ENCODE data around the gene ACKR3. TPM values are rescaled to one million over a fixed set of nuclear protein-coding genes. Genes with fewer than 3 reads are reported as not detected.

Gene ACKR3
- total and polyA plus RNA-seq, 10 of the 15 experiments (the other 5 are each of a cell fraction or from before 2014, with no cell fraction given): 3.0 to 154 (median 6.4) TPM

DNA sequence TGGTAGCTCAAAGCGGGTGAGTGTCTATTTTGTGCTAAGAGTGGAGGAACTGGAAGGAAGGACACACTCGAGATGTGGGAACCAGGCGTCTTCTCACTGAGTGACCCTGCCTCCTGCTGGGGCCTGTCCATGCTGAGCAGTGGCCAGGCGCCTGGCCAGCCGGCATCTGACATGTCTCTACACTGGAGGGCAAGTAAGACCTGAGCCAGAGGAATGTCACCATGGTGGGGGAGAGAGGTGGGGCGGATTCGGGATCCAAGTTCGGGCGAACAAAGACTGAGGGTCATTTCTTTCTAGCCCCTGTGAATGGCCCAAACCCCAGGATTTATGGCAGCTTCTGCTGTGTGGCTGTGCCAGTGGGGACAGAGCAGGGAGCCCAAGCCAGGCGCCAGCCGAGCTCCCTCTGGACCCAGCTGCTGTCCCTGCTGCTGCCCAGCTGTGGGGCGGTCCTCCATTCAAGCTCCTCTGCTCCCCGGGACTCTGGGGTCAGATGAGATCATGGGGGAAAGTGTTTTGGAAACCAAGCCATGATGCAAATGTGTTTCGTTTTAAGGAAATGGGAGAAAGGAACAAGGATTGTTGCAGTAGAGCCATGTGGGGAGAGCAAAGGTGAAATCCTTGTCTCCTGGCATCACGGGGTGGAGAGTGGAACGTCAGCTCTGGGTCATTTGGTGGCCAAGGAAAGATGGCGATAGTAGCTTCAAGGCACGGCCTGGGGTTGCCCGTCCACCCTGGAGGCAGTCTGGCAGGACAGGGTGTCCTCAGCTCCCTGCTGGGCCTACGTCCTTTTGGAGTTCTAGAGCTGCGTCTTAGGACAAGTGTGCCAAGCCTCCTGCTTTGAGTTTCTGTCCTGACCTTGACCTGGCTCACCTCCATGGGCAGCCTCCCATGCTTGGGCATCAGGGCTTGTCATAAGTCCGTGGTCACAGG is 8.1 kb downstream of the ACKR3 start:
- Histone ChIP-seq H3K9me3 (replicated peaks; ENCODE audit: control insufficient read depth, insufficient read depth, low read length) (no peaks in the 10 kb centered on the region; the same call in 2 of the 3 replicates), H3K4me1 (ENCODE audit: control insufficient read depth, insufficient read depth, low read length) (no peaks in the 10 kb centered on the region; the same call in 1 of the 2 replicates), H3K4me3 (no peak overlapping the region), H3K79me2 (ENCODE audit: control insufficient read depth, insufficient read depth, low read length) (peaks cover 10% of the 10 kb centered on the region), H4K20me1 (ENCODE audit: control insufficient read depth, insufficient read depth) (peaks cover 2% of the 10 kb centered on the region; the same call in 1 of the 2 replicates), H3K9ac (ENCODE audit: control insufficient read depth, insufficient read depth, low read length) (no peak overlapping the region), H3K36me3 (ENCODE audit: control insufficient read depth in 2 of 2, insufficient read depth in 2 of 2, low read length in 1 of 2) (peaks cover 7 to 11% of the 10 kb centered on the region in 2 experiments; a peak in 3 of 4 replicates), H3K27ac (ENCODE audit: control insufficient read depth, insufficient read depth) (no peak overlapping the region), H3K27me3 (replicated peaks in 1 of 2; ENCODE audit: control insufficient read depth in 2 of 2, insufficient read depth in 2 of 2, low read length in 1 of 2) (no peaks in the 10 kb centered on the region), H3K4me2 (ENCODE audit: control insufficient read depth, insufficient read depth) (no peak overlapping the region), H2AFZ (ENCODE audit: control insufficient read depth, low read depth, low read length) (no peak overlapping the region)
- TF ChIP-seq, protein P1, sequence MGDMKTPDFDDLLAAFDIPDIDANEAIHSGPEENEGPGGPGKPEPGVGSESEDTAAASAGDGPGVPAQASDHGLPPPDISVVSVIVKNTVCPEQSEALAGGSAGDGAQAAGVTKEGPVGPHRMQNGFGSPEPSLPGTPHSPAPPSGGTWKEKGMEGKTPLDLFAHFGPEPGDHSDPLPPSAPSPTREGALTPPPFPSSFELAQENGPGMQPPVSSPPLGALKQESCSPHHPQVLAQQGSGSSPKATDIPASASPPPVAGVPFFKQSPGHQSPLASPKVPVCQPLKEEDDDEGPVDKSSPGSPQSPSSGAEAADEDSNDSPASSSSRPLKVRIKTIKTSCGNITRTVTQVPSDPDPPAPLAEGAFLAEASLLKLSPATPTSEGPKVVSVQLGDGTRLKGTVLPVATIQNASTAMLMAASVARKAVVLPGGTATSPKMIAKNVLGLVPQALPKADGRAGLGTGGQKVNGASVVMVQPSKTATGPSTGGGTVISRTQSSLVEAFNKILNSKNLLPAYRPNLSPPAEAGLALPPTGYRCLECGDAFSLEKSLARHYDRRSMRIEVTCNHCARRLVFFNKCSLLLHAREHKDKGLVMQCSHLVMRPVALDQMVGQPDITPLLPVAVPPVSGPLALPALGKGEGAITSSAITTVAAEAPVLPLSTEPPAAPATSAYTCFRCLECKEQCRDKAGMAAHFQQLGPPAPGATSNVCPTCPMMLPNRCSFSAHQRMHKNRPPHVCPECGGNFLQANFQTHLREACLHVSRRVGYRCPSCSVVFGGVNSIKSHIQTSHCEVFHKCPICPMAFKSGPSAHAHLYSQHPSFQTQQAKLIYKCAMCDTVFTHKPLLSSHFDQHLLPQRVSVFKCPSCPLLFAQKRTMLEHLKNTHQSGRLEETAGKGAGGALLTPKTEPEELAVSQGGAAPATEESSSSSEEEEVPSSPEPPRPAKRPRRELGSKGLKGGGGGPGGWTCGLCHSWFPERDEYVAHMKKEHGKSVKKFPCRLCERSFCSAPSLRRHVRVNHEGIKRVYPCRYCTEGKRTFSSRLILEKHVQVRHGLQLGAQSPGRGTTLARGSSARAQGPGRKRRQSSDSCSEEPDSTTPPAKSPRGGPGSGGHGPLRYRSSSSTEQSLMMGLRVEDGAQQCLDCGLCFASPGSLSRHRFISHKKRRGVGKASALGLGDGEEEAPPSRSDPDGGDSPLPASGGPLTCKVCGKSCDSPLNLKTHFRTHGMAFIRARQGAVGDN (IDR thresholded peaks at IDR 0.05): no peak
- TF ChIP-seq SUPT20H (IDR thresholded peaks at IDR 0.05; ENCODE audit: borderline replicate concordance, control insufficient read depth, low read depth, low read length) (no peak), POLR2A (IDR thresholded peaks at IDR 0.05; ENCODE audit: low read depth, low read length) (0 out of 2 replicates have a peak, but pooled peaks have one; percentile 16), E4F1 (IDR thresholded peaks at IDR 0.05; ENCODE audit: borderline replicate concordance, partially characterized antibody) (no peak), POU2F2 (IDR thresholded peaks at IDR 0.05; ENCODE audit: borderline replicate concordance, low read depth, low read length) (no peak), ZSCAN29 (IDR thresholded peaks at IDR 0.05) (no peak), SMARCA5 (IDR thresholded peaks at IDR 0.05) (no peak)
- POLR2A ChIA-PET: interaction anchor here (2.0 kb wide), 1 partner anchor 42 kb away, joined by 5 read pairs; no protein-coding TSS in a partner anchor
- DNase-seq (ENCODE audit: low read depth, low spot score) (no peak), ATAC-seq (no peak), FAIRE-seq (no peak)
- RAD21 ChIA-PET (ENCODE audit: unreplicated experiment): interaction anchor here (1.4 to 2.0 kb wide), 3 partner anchors 8 to 65 kb away, joined by 3 to 9 read pairs (median 7); partner anchors contain the start of gene ACKR3
- SMC1A ChIA-PET (ENCODE audit: uncharacterized antibody, unreplicated experiment): interaction anchor here (0.8 to 1.3 kb wide), 5 partner anchors 19 to 65 kb away, joined by 3 to 4 read pairs (median 3); no protein-coding TSS in a partner anchor
- CTCF ChIA-PET: interaction anchor here (0.7 to 1.4 kb wide), 5 partner anchors 18 to 482 kb away, joined by 3 to 4 read pairs (median 3); no protein-coding TSS in a partner anchor
- in situ Hi-C loops (cut with MboI) (no loop called here), intact Hi-C loops (cut with micrococcal nuclease; ENCODE audit: unreplicated experiment) (no loop called here)
- 85% methylated on average over 22 of the region's 22 CpGs for WGBS (ENCODE audit: insufficient coverage, insufficient replicate concordance, low lambda C conversion rate, missing lambda C conversion rate)
- BruUV-seq (replicated peaks): no TSS peak
